NCI-H1436 treated with DMSO at 0.1 percent for 48 hours (cell line): ENCODE results near the gene TMEM178B.

Source experiments
- DNase-seq: peaks from one replicate; lab custom pipeline; 2025; lab: John Stamatoyannopoulos, UW

Gene TMEM178B

GRCh38 chr7:141477865-141478264 is 404.0 kb downstream of the TMEM178B start:
- no peak for DNase-seq

- DNase-seq = no peak
Measured at GRCh38 chr7:141478845-141479244, 405.0 kb downstream of the TMEM178B start.

GRCh38 chr7:141480953-141481352 is 407.1 kb downstream of the TMEM178B start:
- no peak for DNase-seq

- DNase-seq = no peak
Measured at GRCh38 chr7:141481971-141482370, 408.1 kb downstream of the TMEM178B start.

- DNase-seq = no peak
Measured at GRCh38 chr7:141483044-141483443, 409.2 kb downstream of the TMEM178B start.

- no peak for DNase-seq
Measured at GRCh38 chr7:141484907-141485306, 411.0 kb downstream of the TMEM178B start.

- no peak for DNase-seq
Measured at GRCh38 chr7:141486959-141487358, 413.1 kb downstream of the TMEM178B start.

GRCh38 chr7:141490474-141490873 is 416.6 kb downstream of the TMEM178B start:
- no peak for DNase-seq

GRCh38 chr7:141495057-141495456 is 421.2 kb downstream of the TMEM178B start:
- no peak for DNase-seq

- no peak for DNase-seq
Measured at GRCh38 chr7:141497391-141497790, 423.5 kb downstream of the TMEM178B start.

- DNase-seq = no peak
Measured at GRCh38 chr7:141500608-141501007, 426.7 kb downstream of the TMEM178B start.

- DNase-seq = no peak
Measured at GRCh38 chr7:141501451-141501850, 427.6 kb downstream of the TMEM178B start.

GRCh38 chr7:141511316-141511675 is 437.4 kb downstream of the TMEM178B start:
- DNase-seq = no peak

GRCh38 chr7:141511676-141512396 is 438.0 kb downstream of the TMEM178B start:
- no peak for DNase-seq

GRCh38 chr7:141512597-141512996 is 438.7 kb downstream of the TMEM178B start:
- DNase-seq = no peak

- no peak for DNase-seq
Measured at GRCh38 chr7:141513720-141514119, 439.9 kb downstream of the TMEM178B start.

GRCh38 chr7:141515941-141516340 is 442.1 kb downstream of the TMEM178B start:
- DNase-seq = no peak

GRCh38 chr7:141519623-141520022 is 445.8 kb downstream of the TMEM178B start:
- DNase-seq = no peak

GRCh38 chr7:141522657-141523342 is 448.9 kb downstream of the TMEM178B start:
- DNase-seq = no peak

GRCh38 chr7:141525973-141526514 is 452.2 kb downstream of the TMEM178B start:
- DNase-seq = no peak

GRCh38 chr7:141527076-141527475 is 453.2 kb downstream of the TMEM178B start:
- no peak for DNase-seq

- DNase-seq = no peak
Measured at GRCh38 chr7:141528399-141528798, 454.5 kb downstream of the TMEM178B start.
